Right cardiac atrium (tissue), 5 donors: Measurements from ENCODE around the gene CCDC28B. TPM values are rescaled to one million over a fixed set of nuclear protein-coding genes. Genes with fewer than 3 reads are reported as not detected.

Source experiments
- ATAC-seq, 2 donors: fragments of 200-7000 bp; cut with Tn5 transposase; one replicate each; pipeline versions ENCODE4 v1.8.0 to v1.9.1; 2020; ENCODE audit warnings: moderate library complexity in 2 of 2, mild to moderate bottlenecking in 1 of 2
- DNase-seq, 3 donors: peaks; one replicate each; pipeline ENCODE4 v3.0.0-alpha.2; 2020
- H3K27ac ChIP-seq: one replicate; pipeline ENCODE4 v1.5.1; 2013; ENCODE audit warnings: mild to moderate bottlenecking, low read length, control low read depth, moderate library complexity
- H3K27me3 ChIP-seq: one replicate; pipeline ENCODE4 v1.6.1; 2013; ENCODE audit not compliant: control insufficient read depth, insufficient read depth
- H3K4me1 ChIP-seq: one replicate; pipeline ENCODE4 v1.6.1; 2013; ENCODE audit warnings: low read length; ENCODE audit not compliant: control insufficient read depth, insufficient read depth
- H3K4me3 ChIP-seq: one replicate; pipeline ENCODE4 v1.5.1; 2013; ENCODE audit warnings: low read length, control low read depth
- H3K9me3 ChIP-seq: one replicate; pipeline ENCODE4 v1.6.1; 2013; ENCODE audit warnings: low read length; ENCODE audit not compliant: control insufficient read depth
- WGBS: extraction: QIAGEN DNeasy Blood & Tissue Kit; methylation state at CpG from one replicate; pipeline ENCODE4 v1.1.7; 2013; 5-methylcytosine and 5-hydroxymethylcytosine counted together
- intact Hi-C, 4 donors: fragments of 100-400 bp; cut with DNase I; formaldehyde crosslinking; loops; one replicate each; pipeline versions ENCODE4 v1.11.0 to v1.14.0; 2022 to 2023
- polyA plus RNA-seq: library from polyadenylated mRNA; stranded (reverse); fragments of 200-250 nt; gene quantifications from one replicate; pipeline ENCODE4 v1.2.3, GENCODE V29; 2013
- total RNA-seq, 4 donors: library from RNA; stranded (reverse); fragmentation: NEBNext Ultra II Directional; extraction: Animal tissue kit (Norgen Biotek cat#: 25700); gene quantifications; one replicate each; pipeline ENCODE4 v1.2.1, GENCODE V29; 2021
- donor health status: healthy with polysubstance abuse.
- donor health status: DM: no; HTN: yes; CAD: no.
- donor health status: DM: no; HTN: no; CAD: no.
- donor health status: DM: no; HTN: yes; CAD: no; lungs with severe emphysema.
- donor health status: DM: yes; HTN: yes; CAD: no.

CCDC28B gene
- total and polyA plus RNA-seq, 5 donors, result 8.0 to 26.9 (median 16.3) TPM

DNA sequence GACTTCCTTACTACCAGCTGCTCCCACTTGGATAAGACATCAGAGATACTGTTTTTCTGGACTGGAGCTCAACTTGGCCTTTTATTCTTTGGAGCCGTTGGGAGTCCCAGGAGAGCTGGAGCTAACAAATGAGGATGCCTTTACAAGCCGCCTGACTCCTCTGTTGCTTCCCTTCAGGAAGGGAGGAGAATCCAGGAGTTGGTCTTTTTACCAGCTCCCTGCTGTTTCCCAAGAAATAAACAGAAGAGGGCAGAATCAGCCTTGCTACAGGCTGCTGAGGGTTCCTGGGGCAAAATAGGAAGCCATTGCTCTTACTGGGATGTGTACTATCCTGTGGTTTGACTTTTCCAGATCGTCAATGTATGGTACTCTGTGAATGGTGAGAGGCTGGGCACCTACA lies 23.3 kb downstream of the CCDC28B start:
- H3K27me3 ChIP-seq, result no peaks in the 10 kb centered on the region
- DNase-seq (no peak), ATAC-seq (no peak)
- H3K4me1 ChIP-seq, result peaks cover 8% of the 10 kb centered on the region
- H3K4me3 ChIP-seq, result no peak overlapping the region
- 59% methylated on average over 3 of the region's 3 CpGs for WGBS
- H3K27ac ChIP-seq, result peak overlapping the region; percentile 46
- H3K9me3 ChIP-seq, result no peaks in the 10 kb centered on the region
- intact Hi-C loops, result no loop called here

DNA sequence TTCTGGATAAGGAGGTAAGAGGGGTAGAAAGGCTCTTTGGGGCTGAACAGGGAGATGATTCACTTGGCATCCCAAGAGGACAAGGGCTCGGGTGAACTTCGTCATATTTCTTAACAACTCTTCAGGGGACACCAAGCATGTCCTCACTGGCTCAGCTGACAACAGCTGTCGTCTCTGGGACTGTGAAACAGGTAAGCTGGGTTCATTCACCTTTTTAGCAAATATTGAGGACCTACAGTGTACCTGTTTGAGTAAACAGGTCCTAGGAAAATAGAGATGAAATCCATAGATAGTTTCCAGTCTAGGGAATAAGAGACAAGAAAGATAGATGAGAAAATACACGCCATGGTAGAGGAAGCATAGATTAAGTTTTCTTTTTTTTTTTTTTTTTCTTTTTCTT lies 23.9 kb downstream of the CCDC28B start:
- no peak overlapping the region for H3K27ac ChIP-seq
- H3K9me3 ChIP-seq, result no peaks in the 10 kb centered on the region
- ATAC-seq, result no peak
- intact Hi-C loops, result no loop called here
- H3K4me3 ChIP-seq, result no peak overlapping the region
- H3K27me3 ChIP-seq, result no peaks in the 10 kb centered on the region
- no peak for DNase-seq
- H3K4me1 ChIP-seq, result peaks cover 8% of the 10 kb centered on the region
- WGBS, result 86% methylated on average over 4 of the region's 4 CpGs

DNA sequence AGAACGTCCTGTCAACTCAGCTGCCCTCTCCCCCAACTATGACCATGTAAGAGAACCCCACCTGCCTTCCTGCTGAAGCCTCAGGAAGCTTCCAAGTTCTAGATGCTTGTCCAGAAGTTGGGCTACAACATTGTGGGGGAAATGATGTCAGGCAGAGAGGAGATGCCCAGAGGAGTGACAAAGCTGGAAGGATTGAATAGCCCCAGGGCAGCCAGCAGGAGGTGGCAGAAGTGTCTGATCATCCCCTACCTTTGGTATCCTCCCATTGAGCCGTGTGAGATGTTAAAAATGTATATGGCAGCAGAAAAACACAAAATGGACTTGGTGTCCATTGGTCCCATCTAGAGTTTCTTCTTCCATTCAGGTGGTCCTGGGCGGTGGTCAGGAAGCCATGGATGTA lies 28.4 kb downstream of the CCDC28B start:
- 78% methylated on average over 3 of the region's 3 CpGs for WGBS
- DNase-seq, result no peak

DNA sequence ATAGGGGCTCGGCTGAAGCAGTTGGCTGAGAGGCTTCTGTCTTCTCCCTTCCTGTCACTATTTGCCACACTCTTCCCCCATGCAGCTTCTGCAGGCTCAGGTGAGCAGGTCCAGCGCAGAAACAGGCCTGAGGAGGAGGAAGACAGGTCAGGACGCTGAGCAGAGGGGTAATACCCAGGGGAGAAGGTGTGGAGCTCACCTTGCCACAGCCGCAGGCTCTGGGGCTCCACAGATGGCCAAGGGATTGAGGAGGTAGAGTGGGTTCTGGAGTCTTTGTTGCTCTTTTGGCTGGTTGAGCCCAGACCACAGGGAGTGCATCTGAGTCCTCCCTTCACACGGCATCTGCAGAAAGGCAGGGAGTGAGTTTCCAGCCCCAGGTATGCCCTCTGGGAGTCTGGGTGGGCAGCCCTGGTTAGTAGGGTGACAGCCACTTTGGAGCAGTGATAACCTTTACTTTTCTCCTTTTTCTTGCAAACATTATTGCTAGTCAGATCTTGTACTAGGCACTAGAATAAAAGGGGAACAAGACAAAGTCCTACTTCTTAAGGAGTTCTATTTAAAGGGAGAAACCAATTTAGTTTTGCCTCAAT lies 31.5 kb downstream of the CCDC28B start:
- 79% methylated on average over 5 of the region's 5 CpGs for WGBS
- ATAC-seq (no peak), DNase-seq (peak in 1 of 3 donors; percentile 10)
- no peak overlapping the region for H3K27ac ChIP-seq
- H3K4me3 ChIP-seq, result no peak overlapping the region
- no peaks in the 10 kb centered on the region for H3K9me3 ChIP-seq
- no peaks in the 10 kb centered on the region for H3K4me1 ChIP-seq
- intact Hi-C loops, result no loop called here
- no peaks in the 10 kb centered on the region for H3K27me3 ChIP-seq

More for the DNA sequence above, 28.4 kb downstream of the CCDC28B start:
- Histone ChIP-seq H3K27me3 (no peaks in the 10 kb centered on the region), H3K9me3 (no peaks in the 10 kb centered on the region), H3K4me3 (no peak overlapping the region), H3K27ac (no peak overlapping the region), H3K4me1 (no peaks in the 10 kb centered on the region)
- ATAC-seq, result no peak
- intact Hi-C loops, result loop anchor here in 1 of 4 donors (5.0 kb wide), 1 partner anchor 89 kb away; no protein-coding TSS in a partner anchor

DNA sequence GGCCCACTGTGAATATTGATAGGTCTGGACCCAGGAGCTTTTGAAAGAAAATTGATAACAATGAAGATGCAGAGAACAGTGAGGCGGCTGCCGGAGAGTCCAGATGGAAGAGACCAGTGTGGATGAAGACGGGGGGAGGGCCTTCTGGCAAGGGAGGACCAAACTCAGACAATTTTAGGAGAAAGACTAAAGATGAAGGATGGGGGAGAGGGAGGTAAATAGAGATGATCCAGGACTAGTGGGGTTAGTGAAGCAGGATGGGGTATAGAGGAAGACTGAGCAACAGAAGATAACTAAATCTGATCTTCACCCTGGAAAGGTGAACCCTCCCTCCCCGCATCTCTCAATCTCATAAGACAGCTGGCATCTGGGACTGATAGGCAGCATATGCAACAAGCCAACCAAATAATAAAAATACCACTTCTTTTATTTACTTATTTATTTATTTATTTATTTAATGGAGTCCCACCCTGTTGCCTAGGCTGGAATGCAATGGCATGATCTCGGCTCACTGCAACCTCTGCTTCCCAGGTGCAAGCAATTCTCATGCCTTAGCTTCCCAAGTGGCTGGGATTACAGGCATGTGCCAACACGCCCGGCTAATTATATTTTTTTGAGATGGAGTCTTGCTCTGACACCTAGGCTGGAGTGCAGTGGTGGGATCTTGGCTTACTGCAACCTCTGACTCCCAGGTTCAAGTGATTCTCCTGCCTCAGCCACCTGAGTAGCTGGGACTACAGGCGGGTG lies 32.3 kb downstream of the CCDC28B start:
- WGBS, result 86% methylated on average over 8 of the region's 8 CpGs
- intact Hi-C loops, result no loop called here
- ATAC-seq (no peak), DNase-seq (peak in 1 of 3 donors; percentile 11)
- H3K27ac ChIP-seq, result no peak overlapping the region
- no peaks in the 10 kb centered on the region for H3K9me3 ChIP-seq
- no peaks in the 10 kb centered on the region for H3K27me3 ChIP-seq
- no peaks in the 10 kb centered on the region for H3K4me1 ChIP-seq
- H3K4me3 ChIP-seq, result no peak overlapping the region

DNA sequence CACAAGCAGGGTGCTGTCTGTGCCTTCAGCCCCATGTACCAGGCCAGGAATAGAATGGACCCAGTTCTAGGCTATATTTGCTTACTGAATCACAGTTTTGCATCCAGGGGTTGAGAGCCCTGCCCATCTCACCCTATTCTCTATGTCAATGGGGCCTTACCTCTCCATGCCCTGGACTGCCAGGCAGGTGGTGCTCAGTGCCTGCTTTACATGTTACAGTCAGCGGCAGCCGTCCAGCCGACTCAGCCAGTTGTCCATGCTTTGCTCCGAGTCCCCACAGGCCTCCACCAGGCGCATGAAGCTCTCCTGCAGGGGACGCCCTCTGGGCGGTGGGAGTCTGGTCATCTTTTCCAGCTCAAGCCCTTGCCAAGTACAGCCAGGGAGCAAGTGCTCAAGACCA lies 34.4 kb downstream of the CCDC28B start:
- Histone ChIP-seq H3K27me3 (no peaks in the 10 kb centered on the region), H3K4me1 (no peaks in the 10 kb centered on the region), H3K27ac (no peak overlapping the region), H3K4me3 (no peak overlapping the region), H3K9me3 (no peaks in the 10 kb centered on the region)
- 83% methylated on average over 7 of the region's 7 CpGs for WGBS
- intact Hi-C loops, result no loop called here
- ATAC-seq (peak in 1 of 2 donors; percentile 4), DNase-seq (peak in 1 of 3 donors; percentile 18)

DNA sequence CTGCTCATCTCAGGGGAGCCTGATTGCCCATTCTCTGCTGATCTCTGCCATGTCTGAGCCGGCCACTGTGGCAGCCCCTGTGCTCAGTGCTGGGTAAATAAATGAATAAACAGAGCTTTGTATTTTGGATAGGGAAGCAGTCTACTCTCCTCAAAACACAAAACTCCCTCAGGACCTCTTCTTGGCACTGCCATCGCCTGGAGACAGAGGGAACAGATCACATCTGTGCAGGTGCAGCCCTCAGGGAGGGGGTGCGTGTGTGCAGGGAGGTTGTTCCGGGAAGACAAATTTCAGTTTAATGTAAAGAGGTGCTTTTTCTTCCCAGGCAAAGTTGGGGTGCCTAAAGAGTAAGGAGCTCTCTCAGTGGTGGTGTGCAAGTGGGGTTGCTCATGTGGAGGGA lies 38.9 kb downstream of the CCDC28B start:
- ATAC-seq (no peak), DNase-seq (no peak)
- Histone ChIP-seq H3K27ac (no peak overlapping the region), H3K9me3 (no peaks in the 10 kb centered on the region), H3K27me3 (no peaks in the 10 kb centered on the region), H3K4me1 (no peaks in the 10 kb centered on the region), H3K4me3 (no peak overlapping the region)
- 61% methylated on average over 4 of the region's 4 CpGs for WGBS
- intact Hi-C loops, result no loop called here

DNA sequence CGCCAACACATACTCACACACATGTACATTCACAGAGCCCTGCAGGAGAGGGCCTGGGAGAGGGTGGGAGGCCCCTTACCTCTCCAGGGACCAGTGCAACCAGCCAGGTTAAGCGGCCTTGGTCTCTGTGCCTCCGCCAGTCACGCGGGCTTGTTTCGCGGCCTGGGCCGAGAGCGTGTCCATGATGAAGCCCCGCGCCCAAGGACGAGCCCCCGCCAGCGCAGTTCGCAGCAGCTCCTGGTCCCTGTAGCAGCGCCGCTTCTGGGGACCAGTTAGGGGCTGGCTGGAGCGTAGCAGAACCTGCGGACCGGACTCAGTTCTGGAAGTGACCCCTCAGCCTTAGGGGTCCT lies 39.4 kb downstream of the CCDC28B start:
- WGBS, result 60% methylated on average over 20 of the region's 20 CpGs
- no peaks in the 10 kb centered on the region for H3K27me3 ChIP-seq
- no peak overlapping the region for H3K27ac ChIP-seq
- peak in 2 of 3 donors; percentile 59 to 61 for DNase-seq
- H3K4me1 ChIP-seq, result no peaks in the 10 kb centered on the region
- no peaks in the 10 kb centered on the region for H3K9me3 ChIP-seq
- ATAC-seq, result no peak
- H3K4me3 ChIP-seq, result peak overlapping the region; percentile 63
- intact Hi-C loops, result loop anchor here in 1 of 4 donors (10.0 kb wide), 1 partner anchor 55 kb away; the partner anchor contains the start of gene HDAC1

DNA sequence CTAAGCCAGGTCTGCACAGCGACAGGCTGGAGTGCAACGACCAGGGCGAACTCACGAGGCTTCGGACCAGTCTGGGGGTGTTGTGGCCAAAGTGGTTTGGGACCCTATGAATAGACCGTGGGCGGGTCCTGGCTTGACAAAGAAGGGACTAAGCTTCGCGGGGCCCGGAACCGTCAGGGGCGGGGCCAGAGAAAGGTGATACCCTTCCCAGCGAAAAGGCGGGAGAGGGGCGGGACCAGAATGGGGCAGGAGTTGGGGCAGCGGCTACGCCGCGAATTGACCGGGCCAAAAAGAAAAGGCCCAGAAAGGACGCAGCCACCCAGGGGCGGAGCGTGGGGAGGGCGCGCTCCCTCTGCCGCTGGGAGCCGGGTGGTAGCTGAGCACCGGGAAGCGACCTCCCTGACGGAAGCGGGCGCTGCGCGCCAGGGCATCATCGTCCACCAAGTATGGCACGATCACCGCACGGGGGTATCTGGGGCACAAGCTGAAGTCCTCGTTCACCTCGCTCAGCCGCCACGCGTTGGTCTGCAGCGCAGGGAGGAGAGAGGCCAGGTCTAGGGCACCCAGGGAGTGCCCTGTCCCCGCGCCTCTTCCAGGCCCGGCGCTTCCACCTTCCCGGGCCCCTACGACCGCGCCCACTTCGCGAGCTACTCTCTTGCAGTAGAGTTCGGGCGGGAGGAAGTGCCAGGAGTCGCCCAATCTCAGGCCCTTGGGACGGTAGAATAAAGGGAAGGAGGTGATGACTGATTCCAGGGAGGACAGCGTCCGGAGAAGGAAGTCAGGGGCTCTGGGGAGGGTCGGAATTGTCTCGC lies 40.0 kb downstream of the CCDC28B start:
- 3% methylated on average over 62 of the region's 62 CpGs for WGBS
- ATAC-seq (peak; percentile 86 to 90), DNase-seq (peak; percentile 73 to 90 (median 88))
- no peaks in the 10 kb centered on the region for H3K9me3 ChIP-seq
- no peaks in the 10 kb centered on the region for H3K4me1 ChIP-seq
- no peaks in the 10 kb centered on the region for H3K27me3 ChIP-seq
- intact Hi-C loops, result loop anchor here in 1 of 4 donors (10.0 kb wide), 1 partner anchor 54 kb away; the partner anchor contains the start of gene HDAC1
- H3K4me3 ChIP-seq, result peak overlapping the region; percentile 63
- peak overlapping the region; percentile 28 for H3K27ac ChIP-seq

DNA sequence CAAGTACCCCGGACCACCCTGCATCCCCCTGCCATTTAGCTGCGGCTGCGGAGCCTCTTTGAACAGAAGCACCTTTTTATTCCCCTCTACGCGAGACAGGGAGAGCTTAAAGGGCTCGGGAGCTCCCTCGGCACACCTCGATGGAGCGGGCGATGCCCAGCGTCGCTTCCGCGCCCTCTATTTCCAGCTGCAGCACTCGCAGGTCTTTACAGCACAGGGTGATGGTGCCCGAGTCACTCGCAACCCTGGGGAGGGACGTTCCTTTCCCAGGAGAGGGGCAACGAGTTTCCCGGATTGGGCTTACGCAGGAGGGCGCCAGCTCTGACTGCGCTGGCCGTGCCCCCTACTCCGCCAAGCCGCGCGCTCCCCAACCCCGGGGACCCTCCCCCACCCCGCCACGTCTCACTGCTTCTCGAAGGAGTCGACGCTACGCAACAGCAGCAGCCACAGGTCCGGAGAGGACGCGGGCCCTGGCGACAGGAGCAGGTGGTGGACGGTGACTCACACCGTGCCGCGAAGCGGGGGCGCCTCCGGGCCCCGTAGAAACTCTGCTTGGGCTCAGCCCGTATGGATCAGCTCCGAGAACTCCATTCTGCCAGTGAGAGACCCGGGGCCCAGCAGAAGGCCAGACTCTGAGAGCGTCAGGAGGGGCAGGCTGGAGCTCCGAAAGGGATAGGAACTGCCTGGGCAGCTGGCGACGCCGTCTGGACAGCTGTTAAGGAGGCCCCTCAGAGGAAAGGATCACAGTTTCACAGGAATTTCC lies 40.8 kb downstream of the CCDC28B start:
- 1% methylated on average over 55 of the region's 55 CpGs for WGBS
- intact Hi-C loops, result loop anchor here in 1 of 4 donors (10.0 kb wide), 1 partner anchor 54 kb away; the partner anchor contains the start of gene HDAC1
- ATAC-seq (peak; percentile 76 to 77), DNase-seq (peak; percentile 61 to 87 (median 82))
- Histone ChIP-seq H3K4me3 (peak overlapping the region; percentile 63), H3K27me3 (no peaks in the 10 kb centered on the region), H3K4me1 (no peaks in the 10 kb centered on the region), H3K9me3 (no peaks in the 10 kb centered on the region), H3K27ac (peak overlapping the region; percentile 53)
